D721Med (cell line): ENCODE results near the gene MAML1.
"Not testable (repeated sequence)": the region's sequence is repeated elsewhere in the genome, so short reads cannot be mapped to it uniquely, and the experiment has no call there.

Experiments used
- DNase-seq: peaks from one replicate; pipeline ENCODE4 v3.0.0; 2011; ENCODE audit warnings: low spot score; ENCODE audit not compliant: insufficient read length
- FAIRE-seq: peaks from 2 replicates; lab custom pipeline; 2011; peaks lifted over from hg19 to GRCh38; lab: Jason Lieb, UNC
- CTCF ChIP-seq: IDR thresholded peaks from 2 replicates; pipeline ENCODE4 v1.5.1; 2012; ENCODE audit warnings: mild to moderate bottlenecking, control low read depth; ENCODE audit not compliant: insufficient read depth; ENCODE audit errors: missing control alignments

MAML1 gene

DNA sequence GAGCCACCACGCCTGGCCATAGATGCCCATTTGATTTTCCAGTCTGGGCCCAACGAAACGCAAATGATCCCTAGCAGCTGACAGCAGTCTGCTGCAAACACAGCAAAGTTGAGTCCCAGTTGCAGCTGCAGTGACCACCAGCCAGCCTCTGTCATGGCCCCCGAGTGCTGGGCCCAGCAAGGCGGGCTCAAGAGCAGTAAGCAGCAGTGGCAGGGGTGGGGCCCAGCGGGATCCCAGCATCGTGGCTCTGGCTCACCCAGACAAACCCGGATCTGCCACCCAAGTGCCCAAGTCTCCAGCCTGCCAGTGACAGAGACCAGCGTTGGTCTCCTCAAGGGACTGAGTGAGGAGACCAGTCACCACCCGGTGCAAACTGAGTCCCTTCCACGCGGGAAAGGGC, 54.2 kb downstream of the MAML1 start:
- FAIRE-seq, result no peak
- no peak for TF ChIP-seq CTCF
- no peak for DNase-seq

GRCh38 chr5:179788193-179788854, 55.7 kb downstream of the MAML1 start:
- TF ChIP-seq CTCF, result no peak
- FAIRE-seq (no peak), DNase-seq (no peak)

GRCh38 chr5:179789278-179789677, 56.7 kb downstream of the MAML1 start:
- DNase-seq, FAIRE-seq: not testable (repeated sequence)

DNA sequence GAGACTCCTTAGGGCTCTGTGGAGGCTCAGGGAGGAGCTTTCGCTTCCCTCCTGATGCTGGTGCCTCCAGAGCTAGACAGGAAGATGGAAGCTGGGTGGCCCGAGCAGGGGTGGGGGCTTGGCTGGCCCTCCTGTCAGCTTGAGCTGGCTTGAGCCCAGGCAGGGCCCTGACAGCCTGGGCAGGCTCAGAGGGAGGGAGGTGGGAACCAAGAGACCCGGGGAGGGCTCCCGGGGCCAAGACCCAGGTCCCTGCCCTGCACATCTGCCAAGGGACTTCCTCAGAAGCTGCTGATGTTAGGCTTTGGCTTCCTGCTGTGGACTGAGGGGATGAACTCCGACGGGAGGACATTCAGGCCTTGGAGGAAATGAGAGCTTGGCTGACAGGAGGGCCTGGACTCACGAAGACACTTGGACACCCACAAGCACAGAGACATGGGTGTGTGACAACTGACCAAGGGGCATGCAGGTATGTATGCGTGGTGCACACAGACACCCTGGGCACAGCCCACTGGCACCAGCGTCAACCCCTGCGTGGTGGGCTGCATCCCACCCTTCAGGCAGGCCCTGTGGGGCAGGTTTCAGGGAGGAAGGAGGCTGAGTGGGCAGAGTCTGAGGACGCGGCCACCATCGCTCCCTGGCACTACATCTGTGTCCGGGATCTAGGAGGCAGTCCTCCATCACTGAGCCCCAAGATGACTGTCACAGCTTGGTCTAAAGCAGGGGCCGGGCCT, 59.4 kb downstream of the MAML1 start:
- DNase-seq, result no peak
- FAIRE-seq, result no peak
- no peak for TF ChIP-seq CTCF

DNA sequence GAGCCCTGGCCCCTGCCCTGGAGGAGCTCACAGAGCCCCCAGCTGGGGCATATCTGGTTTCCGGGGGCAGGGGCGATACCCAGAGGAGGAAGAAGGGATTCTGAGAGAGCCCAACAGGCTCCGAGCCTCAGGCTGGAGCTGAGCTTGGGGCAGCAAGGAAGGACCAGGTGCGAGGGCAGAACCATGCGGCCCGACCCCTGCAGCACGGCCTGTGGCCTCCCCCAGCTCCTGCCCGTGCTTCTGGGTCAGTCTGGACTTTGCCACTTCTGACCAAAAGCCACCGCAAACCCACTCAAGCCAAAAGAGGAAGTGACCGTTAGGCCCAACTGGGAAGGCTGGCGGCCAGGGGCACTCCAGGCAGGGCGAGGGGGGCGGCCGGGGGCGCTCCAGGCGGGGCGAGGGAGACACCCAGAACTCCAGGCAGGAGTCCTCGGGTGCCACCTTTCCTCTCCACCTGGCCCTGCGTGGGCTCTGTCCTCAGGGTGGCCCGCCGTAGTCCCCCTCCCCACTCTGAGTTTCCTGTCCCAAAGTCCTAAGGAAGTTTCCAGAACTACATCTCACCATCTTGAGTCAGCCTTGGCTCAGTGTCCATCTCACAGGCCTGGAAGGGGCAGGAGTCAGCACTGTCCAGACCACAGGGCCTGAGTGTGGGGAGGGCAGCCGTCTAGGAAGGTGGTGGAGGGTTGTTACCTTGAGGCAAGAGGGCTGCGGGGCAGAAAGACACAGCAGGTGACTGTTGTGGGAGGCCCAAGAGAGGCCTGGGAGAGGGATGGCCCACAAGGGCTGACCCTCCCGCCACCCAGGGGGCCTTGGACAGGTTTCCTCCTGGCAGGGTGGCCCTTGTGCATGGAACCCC, 60.2 kb downstream of the MAML1 start:
- DNase-seq, result no peak
- no peak for TF ChIP-seq CTCF
- no peak for FAIRE-seq

GRCh38 chr5:179793468-179794139, 61.0 kb downstream of the MAML1 start, which contains the start of gene LTC4S:
TSS of gene LTC4S (plus strand) at chr5:179793986. CDS start at chr5:179794081, 95 bp downstream.
- DNase-seq (no peak), FAIRE-seq (no peak)
- TF ChIP-seq CTCF, result no peak

- no peak for DNase-seq
- no peak for TF ChIP-seq CTCF
Measured at GRCh38 chr5:179794171-179794570, 61.5 kb downstream of the MAML1 start.

More at GRCh38 chr5:179794171-179794570, 61.5 kb downstream of the MAML1 start:
- FAIRE-seq, result no peak
